Transverse colon (tissue), 4 donors: ENCODE results near the gene SERPINB5.

Source experiments
- EP300 ChIP-seq: sonication (generic); formaldehyde crosslinking; IDR thresholded peaks from one replicate; pipeline ENCODE4 v1.6.1; 2017; ENCODE audit warnings: antibody characterized with exemption, low read depth
- POLR2A ChIP-seq: fragments of 450-650 bp; IDR thresholded peaks from one replicate; pipeline ENCODE4 v1.6.1; 2016; ENCODE audit warnings: antibody characterized with exemption, mild to moderate bottlenecking, moderate library complexity
- POLR2AphosphoS5 ChIP-seq, 3 donors: sonication (generic); formaldehyde crosslinking; IDR thresholded peaks; one replicate each; pipeline ENCODE4 v1.6.1; 2016; ENCODE audit warnings: antibody characterized with exemption in 3 of 3
- TF ChIP-seq, protein P1 (sequence below), 5 experiments: fragments of 200-600 bp in 3 of 5; fragments of 450-650 bp in 2 of 5; sonication (generic) in 3 of 5; IDR thresholded peaks; 1 replicate in 2 of 5; 2 replicates in 3 of 5; pipeline ENCODE4 v1.5.1; 2016 to 2017; ENCODE audit warnings: antibody characterized with exemption in 5 of 5, inconsistent platforms in 3 of 5, mild to moderate bottlenecking in 2 of 5, moderate library complexity in 1 of 5

DNA sequence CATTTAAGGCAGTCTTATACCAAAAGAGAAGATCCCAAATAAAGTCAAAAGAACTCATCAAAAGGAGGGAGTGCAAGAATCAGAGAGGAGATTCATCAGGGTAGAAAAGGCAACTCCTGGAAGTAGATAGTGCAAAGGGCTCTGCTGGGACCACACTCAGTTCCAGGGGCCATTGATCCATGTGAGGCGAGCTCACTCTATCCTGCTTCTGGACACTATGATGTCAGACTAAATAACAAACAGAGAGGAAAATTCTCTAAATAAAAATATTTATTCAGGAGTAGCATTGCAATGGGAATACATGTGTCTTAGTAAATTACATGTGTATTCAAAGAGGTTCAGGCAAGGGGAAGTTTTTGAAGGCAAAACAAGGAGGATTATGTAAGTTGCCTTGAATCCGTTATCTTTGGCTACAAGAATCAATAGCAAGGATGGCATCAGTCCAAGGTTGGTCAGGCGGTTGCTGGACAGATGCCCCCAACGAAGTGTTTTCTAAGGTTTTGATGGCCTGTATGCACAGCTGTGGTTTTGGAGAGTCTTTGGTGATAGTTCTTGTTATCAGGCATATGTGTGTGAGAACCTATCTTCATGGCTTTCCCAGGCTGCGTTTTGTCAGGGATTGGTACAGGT, 52.2 kb downstream of the SERPINB5 start:
- TF ChIP-seq, protein P1, sequence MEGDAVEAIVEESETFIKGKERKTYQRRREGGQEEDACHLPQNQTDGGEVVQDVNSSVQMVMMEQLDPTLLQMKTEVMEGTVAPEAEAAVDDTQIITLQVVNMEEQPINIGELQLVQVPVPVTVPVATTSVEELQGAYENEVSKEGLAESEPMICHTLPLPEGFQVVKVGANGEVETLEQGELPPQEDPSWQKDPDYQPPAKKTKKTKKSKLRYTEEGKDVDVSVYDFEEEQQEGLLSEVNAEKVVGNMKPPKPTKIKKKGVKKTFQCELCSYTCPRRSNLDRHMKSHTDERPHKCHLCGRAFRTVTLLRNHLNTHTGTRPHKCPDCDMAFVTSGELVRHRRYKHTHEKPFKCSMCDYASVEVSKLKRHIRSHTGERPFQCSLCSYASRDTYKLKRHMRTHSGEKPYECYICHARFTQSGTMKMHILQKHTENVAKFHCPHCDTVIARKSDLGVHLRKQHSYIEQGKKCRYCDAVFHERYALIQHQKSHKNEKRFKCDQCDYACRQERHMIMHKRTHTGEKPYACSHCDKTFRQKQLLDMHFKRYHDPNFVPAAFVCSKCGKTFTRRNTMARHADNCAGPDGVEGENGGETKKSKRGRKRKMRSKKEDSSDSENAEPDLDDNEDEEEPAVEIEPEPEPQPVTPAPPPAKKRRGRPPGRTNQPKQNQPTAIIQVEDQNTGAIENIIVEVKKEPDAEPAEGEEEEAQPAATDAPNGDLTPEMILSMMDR (IDR thresholded peaks at IDR 0.05), result no peak
- TF ChIP-seq EP300, result no peak
- TF ChIP-seq POLR2A, result no peak
- no peak for TF ChIP-seq POLR2AphosphoS5 (IDR thresholded peaks at IDR 0.05)
